CD4-positive, alpha-beta T cell treated with Interleukin-21 for 1 hour (primary cell): ENCODE measurements around the gene CLIC2.
A peak's percentile ranks its signal among the peaks of the same experiment; 100 is the strongest.

Source experiments
- DNase-seq: peaks from one replicate; pipeline ENCODE4 v3.0.0-alpha.2; 2020

CLIC2 gene

GRCh38 chrX:155262970-155263754, 71.3 kb downstream of the CLIC2 start:
- DNase-seq = peak; percentile 19

- DNase-seq = no peak
Observed at GRCh38 chrX:155259752-155260151, 74.7 kb downstream of the CLIC2 start.

- no peak for DNase-seq
Observed at GRCh38 chrX:155251391-155251790, 83.0 kb downstream of the CLIC2 start.

GRCh38 chrX:155247497-155247896, 86.9 kb downstream of the CLIC2 start:
- no peak for DNase-seq

GRCh38 chrX:155246748-155247147, 87.7 kb downstream of the CLIC2 start:
- DNase-seq = no peak

- DNase-seq = no peak
Observed at GRCh38 chrX:155242300-155242699, 92.1 kb downstream of the CLIC2 start.

GRCh38 chrX:155237719-155238118, 96.7 kb downstream of the CLIC2 start:
- DNase-seq = no peak

GRCh38 chrX:155235891-155236290, 98.5 kb downstream of the CLIC2 start:
- no peak for DNase-seq

GRCh38 chrX:155231163-155231562, 103.3 kb downstream of the CLIC2 start:
- no peak for DNase-seq
